SK-N-SH treated with all-trans-retinoic acid at 6 μM for 48 hours (cell line): Measurements from ENCODE around the gene KDR.

Experiments
- BACH2 ChIP-seq: fragments of 250-450 bp; sonication (Bioruptor Pico); IDR thresholded peaks from 2 replicates; pipeline ENCODE4 v1.9.0; 2021; ENCODE audit warnings: mild to moderate bottlenecking, borderline replicate concordance
- CREB5 ChIP-seq: fragments of 250-450 bp; sonication (Bioruptor Pico); IDR thresholded peaks from 2 replicates; pipeline ENCODE4 v1.5.1; 2020; ENCODE audit warnings: low read depth, mild to moderate bottlenecking, moderate library complexity
- CSDC2 ChIP-seq: fragments of 250-450 bp; sonication (Bioruptor Pico); IDR thresholded peaks from 2 replicates; pipeline ENCODE4 v1.5.0; 2020; ENCODE audit warnings: mild to moderate bottlenecking, moderate library complexity
- GLIS3 ChIP-seq: fragments of 250-450 bp; sonication (Bioruptor Pico); IDR thresholded peaks from 2 replicates; pipeline ENCODE4 v1.5.0; 2020; ENCODE audit warnings: mild to moderate bottlenecking, moderate library complexity
- OSR1 ChIP-seq: fragments of 250-450 bp; sonication (Bioruptor Pico); IDR thresholded peaks from 2 replicates; pipeline ENCODE4 v1.8.0; 2022; ENCODE audit warnings: moderate library complexity, mild to moderate bottlenecking, inconsistent platforms
- PATZ1 ChIP-seq: fragments of 250-450 bp; sonication (Bioruptor Pico); IDR thresholded peaks from 2 replicates; pipeline ENCODE4 v1.8.0; 2020; ENCODE audit warnings: mild to moderate bottlenecking, moderate library complexity, borderline replicate concordance
- PPARA ChIP-seq: fragments of 250-450 bp; sonication (Bioruptor Pico); IDR thresholded peaks from 2 replicates; pipeline ENCODE4 v1.5.0; 2020; ENCODE audit warnings: mild to moderate bottlenecking, borderline replicate concordance
- SNAI2 ChIP-seq: fragments of 250-450 bp; sonication (Bioruptor Pico); IDR thresholded peaks from 2 replicates; pipeline ENCODE4 v1.5.0; 2020; ENCODE audit warnings: mild to moderate bottlenecking, moderate library complexity
- TCF4 ChIP-seq: fragments of 250-450 bp; sonication (Bioruptor Pico); IDR thresholded peaks from 2 replicates; pipeline ENCODE4 v1.8.0; 2021; ENCODE audit warnings: mild to moderate bottlenecking, moderate library complexity, borderline replicate concordance
- TOX ChIP-seq: fragments of 250-450 bp; sonication (Bioruptor Pico); IDR thresholded peaks from 2 replicates; pipeline ENCODE4 v1.8.0; 2021; ENCODE audit warnings: mild to moderate bottlenecking, moderate library complexity, borderline replicate concordance
- TSHZ2 ChIP-seq: fragments of 250-450 bp; sonication (Bioruptor Pico); IDR thresholded peaks from 2 replicates; pipeline ENCODE4 v1.5.0; 2020; ENCODE audit warnings: mild to moderate bottlenecking, moderate library complexity
- ZC3H10 ChIP-seq: fragments of 250-450 bp; sonication (Bioruptor Pico); IDR thresholded peaks from 2 replicates; pipeline ENCODE4 v1.5.1; 2021; ENCODE audit warnings: mild to moderate bottlenecking, moderate library complexity
- ZNF565 ChIP-seq: fragments of 450-650 bp; formaldehyde crosslinking; conservative IDR thresholded peaks from 2 replicates; pipeline ENCODE4 v1.5.0; 2020; ENCODE audit warnings: low read depth, mild to moderate bottlenecking, moderate library complexity
- TF ChIP-seq, protein P1 (sequence below): fragments of 250-450 bp; sonication (Bioruptor Pico); IDR thresholded peaks from 2 replicates; pipeline ENCODE4 v1.5.1; 2021; ENCODE audit warnings: mild to moderate bottlenecking, moderate library complexity

GRCh38 chr4:55125763-55126541, 557 bp upstream of the KDR start:
- TF ChIP-seq, protein P1, sequence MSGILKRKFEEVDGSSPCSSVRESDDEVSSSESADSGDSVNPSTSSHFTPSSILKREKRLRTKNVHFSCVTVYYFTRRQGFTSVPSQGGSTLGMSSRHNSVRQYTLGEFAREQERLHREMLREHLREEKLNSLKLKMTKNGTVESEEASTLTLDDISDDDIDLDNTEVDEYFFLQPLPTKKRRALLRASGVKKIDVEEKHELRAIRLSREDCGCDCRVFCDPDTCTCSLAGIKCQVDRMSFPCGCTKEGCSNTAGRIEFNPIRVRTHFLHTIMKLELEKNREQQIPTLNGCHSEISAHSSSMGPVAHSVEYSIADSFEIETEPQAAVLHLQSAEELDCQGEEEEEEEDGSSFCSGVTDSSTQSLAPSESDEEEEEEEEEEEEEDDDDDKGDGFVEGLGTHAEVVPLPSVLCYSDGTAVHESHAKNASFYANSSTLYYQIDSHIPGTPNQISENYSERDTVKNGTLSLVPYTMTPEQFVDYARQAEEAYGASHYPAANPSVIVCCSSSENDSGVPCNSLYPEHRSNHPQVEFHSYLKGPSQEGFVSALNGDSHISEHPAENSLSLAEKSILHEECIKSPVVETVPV (CRISPR knock-in tag), result no peak
- TF ChIP-seq TSHZ2, result no peak
- TF ChIP-seq PATZ1 (CRISPR knock-in tag), result no peak
- no peak for TF ChIP-seq SNAI2
- TF ChIP-seq OSR1 (CRISPR knock-in tag), result no peak
- TF ChIP-seq TOX (CRISPR knock-in tag), result no peak
- no peak for TF ChIP-seq CREB5 (CRISPR knock-in tag)
- no peak for TF ChIP-seq BACH2 (CRISPR knock-in tag)
- TF ChIP-seq CSDC2 (CRISPR knock-in tag), result no peak
- TF ChIP-seq ZC3H10 (CRISPR knock-in tag), result no peak
- TF ChIP-seq PPARA (CRISPR knock-in tag), result no peak
- no peak for TF ChIP-seq TCF4 (CRISPR knock-in tag)
- TF ChIP-seq ZNF565 (CRISPR knock-in tag), result no peak
- TF ChIP-seq GLIS3 (CRISPR knock-in tag), result no peak
